ENCODE measurements around the gene TNXB.
"Not testable (repeated sequence)": the region's sequence is repeated elsewhere in the genome, so short reads cannot be mapped to it uniquely, and the experiment has no call there.

The TNXB gene

GRCh38 chr6:32050562-32050961, 58.6 kb downstream of the TNXB start:
- no peak for TF ChIP-seq CTCF (conservative IDR thresholded peaks at IDR 0.05; ENCODE audit: low read length)
- no peak for TF ChIP-seq EZH2phosphoT487 (IDR thresholded peaks at IDR 0.05; ENCODE audit: borderline replicate concordance)
- no peak overlapping the region for H3K4me2 ChIP-seq (ENCODE audit: low read depth, low read length, poor library complexity, severe bottlenecking)
- H3K4me1 ChIP-seq (ENCODE audit: insufficient read depth, low read length, poor library complexity, severe bottlenecking) = no peaks in the 10 kb centered on the region
- no peaks in the 10 kb centered on the region for H3K27me3 ChIP-seq (ENCODE audit: insufficient read depth, low read length, poor library complexity, severe bottlenecking)
- no peaks in the 10 kb centered on the region for H3K9me2 ChIP-seq (replicated peaks; ENCODE audit: low read depth, low read length)
- no peak overlapping the region for H3K4me3 ChIP-seq (ENCODE audit: low read length, poor library complexity, severe bottlenecking)
- no peaks in the 10 kb centered on the region for H3F3A ChIP-seq (ENCODE audit: low read depth)
- H3K79me2 ChIP-seq (ENCODE audit: insufficient read depth, low read length) = no peaks in the 10 kb centered on the region
- no peak overlapping the region for H2AFZ ChIP-seq (ENCODE audit: low read length)
- H3K9me3 ChIP-seq (ENCODE audit: insufficient read depth, low read depth, low read length) = no peaks in the 10 kb centered on the region
- no peak overlapping the region for H3K9ac ChIP-seq (ENCODE audit: low read depth, low read length, poor library complexity, severe bottlenecking)
- no peaks in the 10 kb centered on the region for H3K36me3 ChIP-seq (ENCODE audit: insufficient read depth, low read length)
- no peaks in the 10 kb centered on the region for H4K20me1 ChIP-seq (ENCODE audit: insufficient read depth, low read length, poor library complexity, severe bottlenecking)

GRCh38 chr6:32049736-32050135, 59.4 kb downstream of the TNXB start:
- H4K20me1 ChIP-seq (ENCODE audit: insufficient read depth, low read length, poor library complexity, severe bottlenecking); H3K36me3 ChIP-seq (ENCODE audit: insufficient read depth, low read length): not testable (repeated sequence)

GRCh38 chr6:32049149-32049548, 60.0 kb downstream of the TNXB start:
- not testable (repeated sequence) for H3K9me2 ChIP-seq (replicated peaks; ENCODE audit: low read depth, low read length); H3F3A ChIP-seq (ENCODE audit: low read depth); H3K79me2 ChIP-seq (ENCODE audit: insufficient read depth, low read length); H3K9me3 ChIP-seq (ENCODE audit: insufficient read depth, low read depth, low read length); H3K4me3 ChIP-seq (ENCODE audit: low read length, poor library complexity, severe bottlenecking); H3K4me1 ChIP-seq (ENCODE audit: insufficient read depth, low read length, poor library complexity, severe bottlenecking); H3K27me3 ChIP-seq (ENCODE audit: insufficient read depth, low read length, poor library complexity, severe bottlenecking); H3K4me2 ChIP-seq (ENCODE audit: low read depth, low read length, poor library complexity, severe bottlenecking); H4K20me1 ChIP-seq (ENCODE audit: insufficient read depth, low read length, poor library complexity, severe bottlenecking); H2AFZ ChIP-seq (ENCODE audit: low read length); H3K36me3 ChIP-seq (ENCODE audit: insufficient read depth, low read length); H3K9ac ChIP-seq (ENCODE audit: low read depth, low read length, poor library complexity, severe bottlenecking)

More at GRCh38 chr6:32049736-32050135, 59.4 kb downstream of the TNXB start:
- H3K79me2 ChIP-seq (ENCODE audit: insufficient read depth, low read length); H3K4me3 ChIP-seq (ENCODE audit: low read length, poor library complexity, severe bottlenecking); H3K27me3 ChIP-seq (ENCODE audit: insufficient read depth, low read length, poor library complexity, severe bottlenecking); H2AFZ ChIP-seq (ENCODE audit: low read length); H3K4me1 ChIP-seq (ENCODE audit: insufficient read depth, low read length, poor library complexity, severe bottlenecking); H3K4me2 ChIP-seq (ENCODE audit: low read depth, low read length, poor library complexity, severe bottlenecking); H3K9me2 ChIP-seq (replicated peaks; ENCODE audit: low read depth, low read length); H3F3A ChIP-seq (ENCODE audit: low read depth); H3K9me3 ChIP-seq (ENCODE audit: insufficient read depth, low read depth, low read length); H3K9ac ChIP-seq (ENCODE audit: low read depth, low read length, poor library complexity, severe bottlenecking): not testable (repeated sequence)

DNA sequence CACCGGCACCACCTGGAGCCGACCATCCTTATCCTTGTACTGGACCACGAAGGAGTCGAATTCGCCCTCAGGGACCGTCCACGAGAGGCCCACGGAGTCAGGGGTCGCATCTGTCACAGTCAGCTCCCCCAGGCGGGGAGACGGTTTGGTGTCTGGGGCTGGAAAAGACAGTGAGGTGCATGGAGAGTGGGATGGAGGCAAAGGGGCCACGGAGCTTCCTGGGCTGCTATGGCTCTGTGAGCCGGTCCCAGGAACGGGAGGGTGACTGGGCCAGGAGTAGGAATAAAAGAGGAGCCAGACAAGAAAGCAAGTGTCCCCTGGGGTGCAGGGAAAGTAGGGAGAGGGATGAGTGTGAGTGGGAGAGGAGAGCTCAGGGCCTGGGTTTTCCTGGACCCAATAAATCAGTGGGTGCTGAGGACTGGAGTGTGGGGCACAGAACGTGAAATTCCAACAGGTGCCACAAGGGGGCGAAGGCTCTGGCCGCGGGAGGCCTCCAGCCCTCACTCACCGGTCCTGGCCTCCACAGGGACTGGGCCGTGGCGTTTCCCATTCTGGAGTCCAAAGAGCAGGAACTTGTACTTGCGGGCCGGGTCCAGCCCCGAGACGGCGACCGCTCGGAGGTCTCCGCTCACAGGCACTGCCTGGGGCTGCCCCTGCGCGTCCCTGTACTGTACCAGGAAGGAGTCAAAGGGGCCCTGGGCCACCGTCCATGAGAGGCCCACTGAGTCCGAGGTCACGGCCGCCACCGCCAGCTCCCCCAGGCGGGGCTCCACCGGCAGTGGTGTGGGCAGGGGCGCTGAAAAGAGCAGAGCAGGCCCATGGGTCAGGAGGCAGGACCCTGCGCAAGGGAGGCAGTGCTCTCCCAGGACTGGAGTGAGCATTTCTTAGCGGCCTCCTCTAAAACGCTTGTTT, 61.0 kb downstream of the TNXB start:
- no peaks in the 10 kb centered on the region for H3K27me3 ChIP-seq (ENCODE audit: insufficient read depth, low read length, poor library complexity, severe bottlenecking)
- no peak overlapping the region for H3K4me2 ChIP-seq (ENCODE audit: low read depth, low read length, poor library complexity, severe bottlenecking)
- no peaks in the 10 kb centered on the region for H3K9me2 ChIP-seq (replicated peaks; ENCODE audit: low read depth, low read length)
- H3K79me2 ChIP-seq (ENCODE audit: insufficient read depth, low read length) = no peaks in the 10 kb centered on the region
- no peaks in the 10 kb centered on the region for H3K36me3 ChIP-seq (ENCODE audit: insufficient read depth, low read length)
- no peaks in the 10 kb centered on the region for H3K4me1 ChIP-seq (ENCODE audit: insufficient read depth, low read length, poor library complexity, severe bottlenecking)
- H3F3A ChIP-seq (ENCODE audit: low read depth) = no peaks in the 10 kb centered on the region
- peak overlapping the region; percentile 76 for H2AFZ ChIP-seq (ENCODE audit: low read length)
- H3K9me3 ChIP-seq (ENCODE audit: insufficient read depth, low read depth, low read length) = no peaks in the 10 kb centered on the region
- H4K20me1 ChIP-seq (ENCODE audit: insufficient read depth, low read length, poor library complexity, severe bottlenecking) = no peaks in the 10 kb centered on the region
- TF ChIP-seq EZH2phosphoT487 (IDR thresholded peaks at IDR 0.05; ENCODE audit: borderline replicate concordance) (no peak), CTCF (conservative IDR thresholded peaks at IDR 0.05; ENCODE audit: low read length) (peak; percentile 74)
- no peak overlapping the region for H3K4me3 ChIP-seq (ENCODE audit: low read length, poor library complexity, severe bottlenecking)
- H3K9ac ChIP-seq (ENCODE audit: low read depth, low read length, poor library complexity, severe bottlenecking) = no peak overlapping the region
